Left ventricle myocardium inferior (tissue), 1 donor: ENCODE data around the gene SNAPC2. TPM values are rescaled to one million over a fixed set of nuclear protein-coding genes. Genes with fewer than 3 reads are reported as not detected.

Experiments
- DNase-seq: peaks from one replicate; pipeline ENCODE4 v3.0.0-alpha.2; 2020
- H3K27ac ChIP-seq: fragments of 200-600 bp; replicated peaks from 2 replicates; pipeline ENCODE4 v1.8.0; 2021
- H3K27me3 ChIP-seq: fragments of 200-600 bp; 2 replicates; pipeline ENCODE4 v1.8.0; 2021; ENCODE audit warnings: low read depth
- H3K36me3 ChIP-seq: fragments of 200-600 bp; 2 replicates; pipeline ENCODE4 v1.8.0; 2021
- H3K4me1 ChIP-seq: fragments of 200-600 bp; 2 replicates; pipeline ENCODE4 v1.8.0; 2021
- H3K4me3 ChIP-seq: fragments of 200-600 bp; 2 replicates; pipeline ENCODE4 v1.8.0; 2021; ENCODE audit warnings: mild to moderate bottlenecking, moderate library complexity
- H3K9me3 ChIP-seq: fragments of 200-600 bp; replicated peaks from 2 replicates; pipeline ENCODE4 v1.8.0; 2021
- intact Hi-C: fragments of 100-400 bp; cut with micrococcal nuclease; formaldehyde crosslinking; loops from one replicate; pipeline ENCODE4 v1.11.0; 2022
- total RNA-seq: library from RNA; stranded (reverse); fragmentation: NEBNext Ultra II Directional; extraction: Animal tissue kit (Norgen Biotek cat#: 25700); gene quantifications from one replicate; pipeline ENCODE4 v1.2.1, GENCODE V29; 2021
- TF ChIP-seq, protein P1 (sequence below): fragments of 200-600 bp; IDR thresholded peaks from 2 replicates; pipeline ENCODE4 v1.8.0; 2021; ENCODE audit warnings: antibody characterized with exemption, mild to moderate bottlenecking, borderline replicate concordance
- donor health status: DM: no; HTN: yes; CAD: no; lungs with severe emphysema.

The SNAPC2 gene
- total RNA-seq, 1 donor from 2014 or later = 9.8 TPM

DNA sequence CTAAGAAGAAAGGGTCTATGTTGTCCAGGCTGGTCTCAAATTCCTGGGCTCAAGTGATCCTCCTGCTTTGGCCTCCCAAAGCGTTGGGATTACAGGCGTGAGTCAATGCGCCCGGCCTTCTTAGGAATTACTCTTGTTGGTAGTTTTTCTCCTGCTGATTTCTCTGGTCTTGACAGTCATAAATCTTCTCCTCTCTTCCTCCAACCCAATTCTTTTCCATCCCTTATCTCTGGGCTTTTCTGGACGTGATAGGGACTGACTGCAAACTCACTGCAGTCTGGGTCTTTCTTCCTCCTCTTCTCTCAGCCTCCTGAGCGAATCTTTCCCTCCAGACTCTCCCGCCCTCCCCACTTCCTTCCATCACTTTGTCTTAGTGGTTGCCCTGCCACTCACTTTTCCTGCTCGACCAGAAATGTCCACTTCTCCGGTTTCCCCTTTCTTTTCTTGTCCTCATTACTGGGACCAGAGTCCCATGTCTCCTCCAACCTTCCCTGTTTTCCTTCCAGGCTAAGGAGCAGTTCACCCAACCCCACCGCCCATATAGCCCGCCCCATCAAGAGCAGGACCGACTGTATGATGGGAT is 45.2 kb downstream of the SNAPC2 start:
- no peaks in the 10 kb centered on the region for H3K9me3 ChIP-seq
- TF ChIP-seq, protein P1, sequence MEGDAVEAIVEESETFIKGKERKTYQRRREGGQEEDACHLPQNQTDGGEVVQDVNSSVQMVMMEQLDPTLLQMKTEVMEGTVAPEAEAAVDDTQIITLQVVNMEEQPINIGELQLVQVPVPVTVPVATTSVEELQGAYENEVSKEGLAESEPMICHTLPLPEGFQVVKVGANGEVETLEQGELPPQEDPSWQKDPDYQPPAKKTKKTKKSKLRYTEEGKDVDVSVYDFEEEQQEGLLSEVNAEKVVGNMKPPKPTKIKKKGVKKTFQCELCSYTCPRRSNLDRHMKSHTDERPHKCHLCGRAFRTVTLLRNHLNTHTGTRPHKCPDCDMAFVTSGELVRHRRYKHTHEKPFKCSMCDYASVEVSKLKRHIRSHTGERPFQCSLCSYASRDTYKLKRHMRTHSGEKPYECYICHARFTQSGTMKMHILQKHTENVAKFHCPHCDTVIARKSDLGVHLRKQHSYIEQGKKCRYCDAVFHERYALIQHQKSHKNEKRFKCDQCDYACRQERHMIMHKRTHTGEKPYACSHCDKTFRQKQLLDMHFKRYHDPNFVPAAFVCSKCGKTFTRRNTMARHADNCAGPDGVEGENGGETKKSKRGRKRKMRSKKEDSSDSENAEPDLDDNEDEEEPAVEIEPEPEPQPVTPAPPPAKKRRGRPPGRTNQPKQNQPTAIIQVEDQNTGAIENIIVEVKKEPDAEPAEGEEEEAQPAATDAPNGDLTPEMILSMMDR = no peak
- no peak for DNase-seq
- no peak overlapping the region for H3K4me3 ChIP-seq
- H3K27ac ChIP-seq = no peak overlapping the region
- intact Hi-C loops = no loop called here
- peaks cover 3% of the 10 kb centered on the region for H3K4me1 ChIP-seq
- no peaks in the 10 kb centered on the region for H3K27me3 ChIP-seq
- peaks cover 82% of the 10 kb centered on the region for H3K36me3 ChIP-seq

GRCh38 chr19:7965921-7966665 is 46.0 kb downstream of the SNAPC2 start:
- Histone ChIP-seq H3K27me3 (no peaks in the 10 kb centered on the region), H3K27ac (no peak overlapping the region), H3K9me3 (no peaks in the 10 kb centered on the region), H3K4me3 (no peak overlapping the region), H3K4me1 (peaks cover 3% of the 10 kb centered on the region), H3K36me3 (peaks cover 78% of the 10 kb centered on the region)
- TF ChIP-seq, protein P1 = no peak
- intact Hi-C loops = no loop called here
- DNase-seq = no peak

GRCh38 chr19:7968008-7968795 is 48.1 kb downstream of the SNAPC2 start:
- Histone ChIP-seq H3K27ac (no peak overlapping the region), H3K36me3 (peaks cover 78% of the 10 kb centered on the region), H3K9me3 (no peaks in the 10 kb centered on the region), H3K4me3 (no peak overlapping the region), H3K27me3 (no peaks in the 10 kb centered on the region), H3K4me1 (peaks cover 5% of the 10 kb centered on the region)
- intact Hi-C loops = no loop called here
- no peak for DNase-seq
- TF ChIP-seq, protein P1 = no peak

DNA sequence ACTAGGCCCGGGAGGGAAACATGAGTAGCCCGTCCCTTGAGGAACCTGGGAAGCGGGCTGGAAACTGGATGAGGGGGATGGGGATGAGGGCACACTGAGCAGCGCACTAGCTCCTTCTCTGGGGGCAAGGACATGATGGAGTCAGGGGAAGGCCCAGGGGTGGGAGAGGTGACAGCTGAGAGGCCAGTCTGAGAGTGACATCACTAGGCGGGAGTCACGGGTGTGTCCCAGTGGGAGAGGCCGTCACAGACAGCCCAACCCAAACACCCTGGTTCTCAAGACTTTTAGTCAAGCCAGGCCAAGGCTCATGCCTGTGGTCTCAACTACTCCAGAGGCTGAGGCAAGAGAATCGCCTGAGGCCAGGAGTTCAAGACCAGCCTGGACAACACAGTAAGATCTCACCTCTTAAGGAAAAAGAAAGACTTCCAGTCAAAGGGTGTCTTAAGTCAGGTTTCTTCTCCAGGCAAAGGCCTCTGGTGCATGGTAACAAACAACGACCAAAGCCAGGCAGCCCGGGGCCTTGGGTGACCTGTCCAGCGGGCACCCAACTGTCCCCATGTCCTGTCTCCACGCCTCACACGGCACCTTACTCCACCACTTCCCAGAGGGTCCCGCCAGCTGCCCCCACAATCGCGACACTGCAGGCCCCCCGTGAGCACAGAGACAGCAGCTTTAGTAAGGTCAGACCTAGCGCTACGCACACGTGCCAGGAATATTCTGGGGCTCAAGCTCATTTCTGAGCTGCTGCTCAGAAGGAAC is 48.8 kb downstream of the SNAPC2 start:
- no peaks in the 10 kb centered on the region for H3K27me3 ChIP-seq
- H3K4me3 ChIP-seq = no peak overlapping the region
- peaks cover 10% of the 10 kb centered on the region for H3K4me1 ChIP-seq
- H3K27ac ChIP-seq = no peak overlapping the region
- TF ChIP-seq, protein P1 = no peak
- no peaks in the 10 kb centered on the region for H3K9me3 ChIP-seq
- intact Hi-C loops = no loop called here
- DNase-seq = no peak
- peaks cover 77% of the 10 kb centered on the region for H3K36me3 ChIP-seq

DNA sequence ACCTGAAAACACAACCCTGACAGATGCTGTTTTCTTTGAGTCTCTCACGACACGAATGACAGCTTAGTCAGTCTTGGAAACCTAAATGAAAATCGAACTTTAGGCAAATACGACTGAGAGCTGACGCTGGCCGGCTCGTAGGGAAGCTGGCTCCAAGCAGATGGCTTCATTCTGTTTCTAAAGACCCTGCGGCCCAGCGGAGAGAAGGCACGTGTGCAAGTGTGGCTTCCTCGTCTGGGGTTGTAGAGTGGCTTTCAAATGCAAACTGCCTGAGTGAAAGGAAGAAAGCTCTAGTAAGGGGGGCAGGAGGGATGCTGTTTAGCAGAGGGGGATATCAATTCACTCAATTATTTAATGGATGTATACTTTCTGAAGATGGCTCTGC is 49.4 kb downstream of the SNAPC2 start:
- no peak for DNase-seq
- no peaks in the 10 kb centered on the region for H3K9me3 ChIP-seq
- intact Hi-C loops = no loop called here
- peaks cover 16% of the 10 kb centered on the region for H3K4me1 ChIP-seq
- no peak overlapping the region for H3K27ac ChIP-seq
- H3K4me3 ChIP-seq = no peak overlapping the region
- H3K27me3 ChIP-seq = no peaks in the 10 kb centered on the region
- TF ChIP-seq, protein P1 = no peak
- peaks cover 71% of the 10 kb centered on the region for H3K36me3 ChIP-seq
